ENCODE results near the gene FBXO36.
A peak's percentile ranks its signal among the peaks of the same experiment; 100 is the strongest.

The FBXO36 gene

DNA sequence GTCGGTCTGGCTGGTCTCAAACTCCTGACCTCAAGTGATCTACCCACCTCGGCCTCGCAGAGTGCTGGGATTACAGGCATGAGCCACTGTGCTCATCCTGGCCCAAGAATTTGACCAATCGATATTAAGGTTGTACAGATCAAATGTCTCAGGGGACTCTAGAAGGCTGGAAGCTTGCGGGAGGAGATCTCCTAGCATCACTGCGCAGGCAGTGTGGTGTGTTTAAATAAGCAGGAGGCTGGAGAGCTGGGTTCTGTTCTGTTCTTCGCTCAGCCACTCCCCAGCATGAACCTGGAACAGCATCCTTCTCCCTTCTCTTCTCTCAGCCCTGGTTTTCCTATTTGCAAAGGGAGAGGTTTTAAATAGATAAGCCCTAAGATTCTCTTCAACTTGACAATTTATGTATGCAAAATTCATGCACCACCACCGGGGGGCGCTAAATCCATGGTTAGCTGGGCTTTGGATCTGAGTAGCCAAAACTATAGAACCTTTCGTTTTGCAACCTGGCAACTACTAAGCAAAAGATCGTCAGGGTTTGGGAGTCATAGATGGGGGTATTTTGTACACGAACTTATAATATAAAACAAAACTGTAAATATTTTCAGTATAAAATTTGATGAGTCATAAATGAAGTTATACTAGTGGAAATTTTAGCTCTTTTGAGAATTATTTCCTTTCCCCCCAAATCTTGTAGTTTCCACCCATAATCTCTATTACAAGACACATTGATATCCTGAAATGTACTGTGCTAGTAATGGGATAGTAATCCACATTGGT is 85.8 kb downstream of the FBXO36 start:
- TF ChIP-seq ZFP3 (CRISPR knock-in tag; IDR thresholded peaks at IDR 0.05), result no peak
- no peak for TF ChIP-seq ZC3H10 (CRISPR knock-in tag; IDR thresholded peaks at IDR 0.05)
- TF ChIP-seq SNAI2 (CRISPR knock-in tag; IDR thresholded peaks at IDR 0.05), result no peak
- TF ChIP-seq ZNF70 (CRISPR knock-in tag; IDR thresholded peaks at IDR 0.05), result no peak
- TF ChIP-seq, protein P1, sequence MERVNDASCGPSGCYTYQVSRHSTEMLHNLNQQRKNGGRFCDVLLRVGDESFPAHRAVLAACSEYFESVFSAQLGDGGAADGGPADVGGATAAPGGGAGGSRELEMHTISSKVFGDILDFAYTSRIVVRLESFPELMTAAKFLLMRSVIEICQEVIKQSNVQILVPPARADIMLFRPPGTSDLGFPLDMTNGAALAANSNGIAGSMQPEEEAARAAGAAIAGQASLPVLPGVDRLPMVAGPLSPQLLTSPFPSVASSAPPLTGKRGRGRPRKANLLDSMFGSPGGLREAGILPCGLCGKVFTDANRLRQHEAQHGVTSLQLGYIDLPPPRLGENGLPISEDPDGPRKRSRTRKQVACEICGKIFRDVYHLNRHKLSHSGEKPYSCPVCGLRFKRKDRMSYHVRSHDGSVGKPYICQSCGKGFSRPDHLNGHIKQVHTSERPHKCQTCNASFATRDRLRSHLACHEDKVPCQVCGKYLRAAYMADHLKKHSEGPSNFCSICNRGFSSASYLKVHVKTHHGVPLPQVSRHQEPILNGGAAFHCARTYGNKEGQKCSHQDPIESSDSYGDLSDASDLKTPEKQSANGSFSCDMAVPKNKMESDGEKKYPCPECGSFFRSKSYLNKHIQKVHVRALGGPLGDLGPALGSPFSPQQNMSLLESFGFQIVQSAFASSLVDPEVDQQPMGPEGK (CRISPR knock-in tag; IDR thresholded peaks at IDR 0.05; ENCODE audit: borderline replicate concordance), result no peak
- no peak for TF ChIP-seq CSDC2 (CRISPR knock-in tag; IDR thresholded peaks at IDR 0.05)
- TF ChIP-seq TOX (CRISPR knock-in tag; IDR thresholded peaks at IDR 0.05; ENCODE audit: borderline replicate concordance), result no peak
- TF ChIP-seq, protein P2, sequence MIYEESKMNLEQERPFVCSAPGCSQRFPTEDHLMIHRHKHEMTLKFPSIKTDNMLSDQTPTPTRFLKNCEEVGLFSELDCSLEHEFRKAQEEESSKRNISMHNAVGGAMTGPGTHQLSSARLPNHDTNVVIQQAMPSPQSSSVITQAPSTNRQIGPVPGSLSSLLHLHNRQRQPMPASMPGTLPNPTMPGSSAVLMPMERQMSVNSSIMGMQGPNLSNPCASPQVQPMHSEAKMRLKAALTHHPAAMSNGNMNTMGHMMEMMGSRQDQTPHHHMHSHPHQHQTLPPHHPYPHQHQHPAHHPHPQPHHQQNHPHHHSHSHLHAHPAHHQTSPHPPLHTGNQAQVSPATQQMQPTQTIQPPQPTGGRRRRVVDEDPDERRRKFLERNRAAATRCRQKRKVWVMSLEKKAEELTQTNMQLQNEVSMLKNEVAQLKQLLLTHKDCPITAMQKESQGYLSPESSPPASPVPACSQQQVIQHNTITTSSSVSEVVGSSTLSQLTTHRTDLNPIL (CRISPR knock-in tag; IDR thresholded peaks at IDR 0.05; ENCODE audit: low read depth), result no peak
- TF ChIP-seq ZNF8 (CRISPR knock-in tag; IDR thresholded peaks at IDR 0.05), result no peak
- TF ChIP-seq, protein P3, sequence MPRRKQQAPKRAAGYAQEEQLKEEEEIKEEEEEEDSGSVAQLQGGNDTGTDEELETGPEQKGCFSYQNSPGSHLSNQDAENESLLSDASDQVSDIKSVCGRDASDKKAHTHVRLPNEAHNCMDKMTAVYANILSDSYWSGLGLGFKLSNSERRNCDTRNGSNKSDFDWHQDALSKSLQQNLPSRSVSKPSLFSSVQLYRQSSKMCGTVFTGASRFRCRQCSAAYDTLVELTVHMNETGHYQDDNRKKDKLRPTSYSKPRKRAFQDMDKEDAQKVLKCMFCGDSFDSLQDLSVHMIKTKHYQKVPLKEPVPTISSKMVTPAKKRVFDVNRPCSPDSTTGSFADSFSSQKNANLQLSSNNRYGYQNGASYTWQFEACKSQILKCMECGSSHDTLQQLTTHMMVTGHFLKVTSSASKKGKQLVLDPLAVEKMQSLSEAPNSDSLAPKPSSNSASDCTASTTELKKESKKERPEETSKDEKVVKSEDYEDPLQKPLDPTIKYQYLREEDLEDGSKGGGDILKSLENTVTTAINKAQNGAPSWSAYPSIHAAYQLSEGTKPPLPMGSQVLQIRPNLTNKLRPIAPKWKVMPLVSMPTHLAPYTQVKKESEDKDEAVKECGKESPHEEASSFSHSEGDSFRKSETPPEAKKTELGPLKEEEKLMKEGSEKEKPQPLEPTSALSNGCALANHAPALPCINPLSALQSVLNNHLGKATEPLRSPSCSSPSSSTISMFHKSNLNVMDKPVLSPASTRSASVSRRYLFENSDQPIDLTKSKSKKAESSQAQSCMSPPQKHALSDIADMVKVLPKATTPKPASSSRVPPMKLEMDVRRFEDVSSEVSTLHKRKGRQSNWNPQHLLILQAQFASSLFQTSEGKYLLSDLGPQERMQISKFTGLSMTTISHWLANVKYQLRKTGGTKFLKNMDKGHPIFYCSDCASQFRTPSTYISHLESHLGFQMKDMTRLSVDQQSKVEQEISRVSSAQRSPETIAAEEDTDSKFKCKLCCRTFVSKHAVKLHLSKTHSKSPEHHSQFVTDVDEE (CRISPR knock-in tag; IDR thresholded peaks at IDR 0.05), result no peak
- no peak for TF ChIP-seq ZFP30 (CRISPR knock-in tag; IDR thresholded peaks at IDR 0.05)
- TF ChIP-seq RARB (CRISPR knock-in tag; IDR thresholded peaks at IDR 0.05), result no peak
- TF ChIP-seq, protein P4, sequence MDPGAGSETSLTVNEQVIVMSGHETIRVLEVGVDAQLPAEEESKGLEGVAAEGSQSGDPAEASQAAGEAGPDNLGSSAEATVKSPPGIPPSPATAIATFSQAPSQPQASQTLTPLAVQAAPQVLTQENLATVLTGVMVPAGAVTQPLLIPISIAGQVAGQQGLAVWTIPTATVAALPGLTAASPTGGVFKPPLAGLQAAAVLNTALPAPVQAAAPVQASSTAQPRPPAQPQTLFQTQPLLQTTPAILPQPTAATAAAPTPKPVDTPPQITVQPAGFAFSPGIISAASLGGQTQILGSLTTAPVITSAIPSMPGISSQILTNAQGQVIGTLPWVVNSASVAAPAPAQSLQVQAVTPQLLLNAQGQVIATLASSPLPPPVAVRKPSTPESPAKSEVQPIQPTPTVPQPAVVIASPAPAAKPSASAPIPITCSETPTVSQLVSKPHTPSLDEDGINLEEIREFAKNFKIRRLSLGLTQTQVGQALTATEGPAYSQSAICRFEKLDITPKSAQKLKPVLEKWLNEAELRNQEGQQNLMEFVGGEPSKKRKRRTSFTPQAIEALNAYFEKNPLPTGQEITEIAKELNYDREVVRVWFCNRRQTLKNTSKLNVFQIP (CRISPR knock-in tag; IDR thresholded peaks at IDR 0.05; ENCODE audit: borderline replicate concordance, low read depth), result no peak
- TF ChIP-seq, protein P5, sequence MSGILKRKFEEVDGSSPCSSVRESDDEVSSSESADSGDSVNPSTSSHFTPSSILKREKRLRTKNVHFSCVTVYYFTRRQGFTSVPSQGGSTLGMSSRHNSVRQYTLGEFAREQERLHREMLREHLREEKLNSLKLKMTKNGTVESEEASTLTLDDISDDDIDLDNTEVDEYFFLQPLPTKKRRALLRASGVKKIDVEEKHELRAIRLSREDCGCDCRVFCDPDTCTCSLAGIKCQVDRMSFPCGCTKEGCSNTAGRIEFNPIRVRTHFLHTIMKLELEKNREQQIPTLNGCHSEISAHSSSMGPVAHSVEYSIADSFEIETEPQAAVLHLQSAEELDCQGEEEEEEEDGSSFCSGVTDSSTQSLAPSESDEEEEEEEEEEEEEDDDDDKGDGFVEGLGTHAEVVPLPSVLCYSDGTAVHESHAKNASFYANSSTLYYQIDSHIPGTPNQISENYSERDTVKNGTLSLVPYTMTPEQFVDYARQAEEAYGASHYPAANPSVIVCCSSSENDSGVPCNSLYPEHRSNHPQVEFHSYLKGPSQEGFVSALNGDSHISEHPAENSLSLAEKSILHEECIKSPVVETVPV (CRISPR knock-in tag; IDR thresholded peaks at IDR 0.05), result no peak
- no peak for TF ChIP-seq ZNF565 (CRISPR knock-in tag; conservative IDR thresholded peaks at IDR 0.05; ENCODE audit: low read depth)
- TF ChIP-seq TCF4 (CRISPR knock-in tag; IDR thresholded peaks at IDR 0.05; ENCODE audit: borderline replicate concordance), result no peak
- TF ChIP-seq ESRRG (CRISPR knock-in tag; IDR thresholded peaks at IDR 0.05), result no peak
- TF ChIP-seq ISL1 (CRISPR knock-in tag; IDR thresholded peaks at IDR 0.05), result no peak
- peak; percentile 87 for ATAC-seq

DNA sequence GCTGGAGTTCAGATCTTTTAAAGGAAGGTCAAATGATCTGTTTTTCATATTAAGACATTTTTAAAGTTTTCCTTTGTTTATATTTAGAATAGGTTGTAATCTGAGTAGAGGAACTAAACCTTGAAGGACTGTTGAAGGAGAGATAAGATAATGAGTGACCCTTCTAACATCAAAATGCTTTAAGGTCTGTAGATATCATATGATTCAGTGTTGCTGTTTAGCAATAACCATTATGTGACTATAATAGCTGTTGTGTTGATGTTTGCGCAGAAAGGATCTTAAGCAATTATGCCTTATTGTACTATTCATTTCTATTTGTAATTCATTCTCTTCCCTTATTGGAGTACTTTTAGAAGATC is 86.4 kb downstream of the FBXO36 start:
- ATAC-seq, result no peak
- TF ChIP-seq RARB (CRISPR knock-in tag; IDR thresholded peaks at IDR 0.05), result no peak
- no peak for TF ChIP-seq SNAI2 (CRISPR knock-in tag; IDR thresholded peaks at IDR 0.05)
- TF ChIP-seq ESRRG (CRISPR knock-in tag; IDR thresholded peaks at IDR 0.05), result no peak
- no peak for TF ChIP-seq ZFP3 (CRISPR knock-in tag; IDR thresholded peaks at IDR 0.05)
- TF ChIP-seq TCF4 (CRISPR knock-in tag; IDR thresholded peaks at IDR 0.05; ENCODE audit: borderline replicate concordance), result no peak
- TF ChIP-seq ARNTL (CRISPR knock-in tag; IDR thresholded peaks at IDR 0.05; ENCODE audit: borderline replicate concordance, low read depth), result no peak
- TF ChIP-seq BACH2 (CRISPR knock-in tag; IDR thresholded peaks at IDR 0.05; ENCODE audit: borderline replicate concordance), result no peak
- TF ChIP-seq TOX (CRISPR knock-in tag; IDR thresholded peaks at IDR 0.05; ENCODE audit: borderline replicate concordance), result no peak
- TF ChIP-seq ZNF8 (CRISPR knock-in tag; IDR thresholded peaks at IDR 0.05), result no peak
- TF ChIP-seq, protein P4 (CRISPR knock-in tag; IDR thresholded peaks at IDR 0.05; ENCODE audit: borderline replicate concordance, low read depth), result no peak
- no peak for TF ChIP-seq ZFP30 (CRISPR knock-in tag; IDR thresholded peaks at IDR 0.05)
- TF ChIP-seq ISL1 (CRISPR knock-in tag; IDR thresholded peaks at IDR 0.05), result no peak
- TF ChIP-seq, protein P3 (CRISPR knock-in tag; IDR thresholded peaks at IDR 0.05), result no peak
- TF ChIP-seq, protein P2 (CRISPR knock-in tag; IDR thresholded peaks at IDR 0.05; ENCODE audit: low read depth), result no peak
- no peak for TF ChIP-seq ZNF565 (CRISPR knock-in tag; conservative IDR thresholded peaks at IDR 0.05; ENCODE audit: low read depth)
- no peak for TF ChIP-seq CSDC2 (CRISPR knock-in tag; IDR thresholded peaks at IDR 0.05)
- TF ChIP-seq PPARA (CRISPR knock-in tag; IDR thresholded peaks at IDR 0.05; ENCODE audit: borderline replicate concordance), result no peak

Measured in SK-N-SH treated with all-trans-retinoic acid at 6 μM for 48 hours (cell line).